Lower leg skin (tissue), 4 donors: ENCODE measurements around the gene TLK2. TPM values are rescaled to one million over a fixed set of nuclear protein-coding genes. Genes with fewer than 3 reads are reported as not detected.

Experiments used
- DNase-seq, 2 donors: peaks; one replicate each; pipeline ENCODE4 v3.0.0-alpha.2; 2019; ENCODE audit warnings: low spot score in 2 of 2
- H3K4me3 ChIP-seq: fragments of 200-600 bp; sonication (generic); 2 replicates; pipeline ENCODE4 v1.5.1; 2017; ENCODE audit warnings: mild to moderate bottlenecking, low read depth; ENCODE audit not compliant: poor library complexity, severe bottlenecking
- POLR2A ChIP-seq, 2 donors: fragments of 450-650 bp; IDR thresholded peaks; one replicate each; pipeline ENCODE4 v1.6.1; 2016 to 2017; ENCODE audit warnings: antibody characterized with exemption in 2 of 2, mild to moderate bottlenecking in 1 of 2, moderate library complexity in 1 of 2
- WGBS, 2 donors: methylation state at CpG; one replicate each; pipeline ENCODE4 v1.1.5; 2018; 5-methylcytosine and 5-hydroxymethylcytosine counted together
- intact Hi-C: fragments of 100-400 bp; cut with DNase I; formaldehyde crosslinking; loops from one replicate; pipeline ENCODE4 v1.15.0; 2023; ENCODE audit warnings: low total_unique reads
- total RNA-seq, 4 donors: library from RNA; depleted of rRNA; stranded (reverse); fragments of >200 nt; gene quantifications; one replicate each; pipeline ENCODE4 v1.1.0, GENCODE V29; 2016
- TF ChIP-seq, protein P1 (sequence below), 3 donors: fragments of 450-650 bp; IDR thresholded peaks; one replicate each; pipeline ENCODE4 v1.5.1; 2016; ENCODE audit warnings: antibody characterized with exemption in 3 of 3, mild to moderate bottlenecking in 3 of 3, moderate library complexity in 2 of 3

TLK2 gene
- total RNA-seq, 4 donors from 2014 or later, result 28.2 to 40.2 (median 36.0) TPM

GRCh38 chr17:62650587-62650986 is 172.0 kb downstream of the TLK2 start:
- no peak overlapping the region for H3K4me3 ChIP-seq
- TF ChIP-seq, protein P1, sequence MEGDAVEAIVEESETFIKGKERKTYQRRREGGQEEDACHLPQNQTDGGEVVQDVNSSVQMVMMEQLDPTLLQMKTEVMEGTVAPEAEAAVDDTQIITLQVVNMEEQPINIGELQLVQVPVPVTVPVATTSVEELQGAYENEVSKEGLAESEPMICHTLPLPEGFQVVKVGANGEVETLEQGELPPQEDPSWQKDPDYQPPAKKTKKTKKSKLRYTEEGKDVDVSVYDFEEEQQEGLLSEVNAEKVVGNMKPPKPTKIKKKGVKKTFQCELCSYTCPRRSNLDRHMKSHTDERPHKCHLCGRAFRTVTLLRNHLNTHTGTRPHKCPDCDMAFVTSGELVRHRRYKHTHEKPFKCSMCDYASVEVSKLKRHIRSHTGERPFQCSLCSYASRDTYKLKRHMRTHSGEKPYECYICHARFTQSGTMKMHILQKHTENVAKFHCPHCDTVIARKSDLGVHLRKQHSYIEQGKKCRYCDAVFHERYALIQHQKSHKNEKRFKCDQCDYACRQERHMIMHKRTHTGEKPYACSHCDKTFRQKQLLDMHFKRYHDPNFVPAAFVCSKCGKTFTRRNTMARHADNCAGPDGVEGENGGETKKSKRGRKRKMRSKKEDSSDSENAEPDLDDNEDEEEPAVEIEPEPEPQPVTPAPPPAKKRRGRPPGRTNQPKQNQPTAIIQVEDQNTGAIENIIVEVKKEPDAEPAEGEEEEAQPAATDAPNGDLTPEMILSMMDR (IDR thresholded peaks at IDR 0.05), result no peak
- no peak for TF ChIP-seq POLR2A (IDR thresholded peaks at IDR 0.05)
- 89 to 90% methylated on average over 6 of the region's 6 CpGs for WGBS, 2 donors
- no peak for DNase-seq
- intact Hi-C loops, result no loop called here

GRCh38 chr17:62652251-62653001 is 173.8 kb downstream of the TLK2 start:
- WGBS, 2 donors, result 0 to 5% methylated on average over 24 to 53 of the region's 57 CpGs
- peak overlapping the region; percentile 25 for H3K4me3 ChIP-seq
- no peak for TF ChIP-seq POLR2A (IDR thresholded peaks at IDR 0.05)
- TF ChIP-seq, protein P1 (IDR thresholded peaks at IDR 0.05), result no peak
- no peak for DNase-seq
- intact Hi-C loops, result no loop called here

GRCh38 chr17:62653002-62653825 is 174.6 kb downstream of the TLK2 start:
- intact Hi-C loops, result no loop called here
- 2 to 4% methylated on average over 29 to 30 of the region's 30 CpGs for WGBS, 2 donors
- TF ChIP-seq POLR2A (IDR thresholded peaks at IDR 0.05), result no peak
- TF ChIP-seq, protein P1 (IDR thresholded peaks at IDR 0.05), result no peak
- DNase-seq, result peak in 1 of 2 donors; percentile 93
- H3K4me3 ChIP-seq, result peak overlapping the region; percentile 25

GRCh38 chr17:62653826-62654761 is 175.5 kb downstream of the TLK2 start:
- WGBS, 2 donors, result 44 to 49% methylated on average over 18 to 19 of the region's 19 CpGs
- DNase-seq, result no peak
- no peak for TF ChIP-seq POLR2A (IDR thresholded peaks at IDR 0.05)
- TF ChIP-seq, protein P1 (IDR thresholded peaks at IDR 0.05), result no peak
- intact Hi-C loops, result no loop called here
- H3K4me3 ChIP-seq, result no peak overlapping the region

DNA sequence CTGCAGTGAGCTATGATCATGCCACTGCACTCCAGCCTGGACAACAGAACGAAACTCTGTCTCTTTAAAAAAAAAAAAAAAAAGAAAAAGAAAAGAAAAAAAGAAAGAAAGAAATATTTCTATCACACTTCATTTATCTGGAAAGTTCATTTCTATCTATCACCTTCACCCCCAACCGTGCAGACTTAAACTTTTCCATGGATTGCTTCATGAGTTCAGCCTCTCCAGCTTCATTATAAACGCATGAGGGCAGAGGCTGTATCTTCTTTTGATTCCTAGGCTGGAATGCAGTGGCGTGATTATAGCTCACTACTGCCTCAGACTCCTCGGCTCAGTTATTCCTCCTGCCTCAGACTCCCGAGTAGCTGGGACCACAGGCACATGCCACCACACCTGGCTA is 177.0 kb downstream of the TLK2 start:
- H3K4me3 ChIP-seq, result no peak overlapping the region
- TF ChIP-seq, protein P1 (IDR thresholded peaks at IDR 0.05), result no peak
- 82 to 88% methylated on average over 6 of the region's 6 CpGs for WGBS, 2 donors
- intact Hi-C loops, result no loop called here
- DNase-seq, result no peak
